Measurements from ENCODE around the gene MTM1. TPM values are rescaled to one million over a fixed set of nuclear protein-coding genes. Genes with fewer than 3 reads are reported as not detected.

The MTM1 gene
- total RNA-seq, 1 experiment from 2014 or later = 6.4 TPM

DNA sequence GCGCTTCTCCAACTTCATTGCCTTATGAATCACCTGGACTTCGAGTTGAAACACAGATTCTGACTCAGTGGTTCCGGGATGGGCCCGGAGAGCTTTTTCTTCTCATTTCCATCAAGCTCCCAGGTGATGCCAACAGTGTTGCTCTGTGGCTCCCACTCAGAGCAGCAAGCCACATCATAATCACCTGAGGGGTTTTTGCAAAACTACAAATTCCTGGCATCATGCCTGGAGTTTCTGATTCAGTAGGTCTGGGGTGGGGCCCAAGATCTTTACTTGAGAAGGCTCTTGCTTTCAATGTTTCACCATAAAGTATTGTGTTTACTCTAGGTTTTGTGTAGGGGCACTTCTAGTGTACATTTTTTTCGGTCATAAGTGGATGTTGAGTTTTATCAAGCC is 7.0 kb downstream of the MTM1 start:
- H3K27me3 ChIP-seq (ENCODE audit: insufficient read depth, low read length) = no peaks in the 10 kb centered on the region
- peaks cover 69 to 79% of the 10 kb centered on the region in 2 experiments for H3K9me3 Mint-ChIP-seq
- H3K36me3 Mint-ChIP-seq (ENCODE audit: insufficient read depth in 1 of 3, low read depth in 3 of 3) = peaks cover 7 to 10% (median 8%) of the 10 kb centered on the region in 3 experiments
- H3K4ac ChIP-seq (ENCODE audit: low read depth, low read length) = no peak overlapping the region
- H3K9ac ChIP-seq (ENCODE audit: extremely low read depth, insufficient read length, low read length) = no peak overlapping the region
- DNase-seq = no peak
- no peak overlapping the region for H2BK12ac ChIP-seq (ENCODE audit: insufficient read length, low read depth, low read length)
- H3K23ac ChIP-seq (ENCODE audit: insufficient read length, low read depth, low read length) = no peak overlapping the region
- H4K8ac ChIP-seq (replicated peaks; ENCODE audit: insufficient read length, low read depth, low read length) = no peak overlapping the region
- H2BK15ac ChIP-seq (ENCODE audit: low read depth, low read length) = no peak overlapping the region
- H2BK120ac ChIP-seq (ENCODE audit: low read depth, low read length, poor library complexity, severe bottlenecking) = no peak overlapping the region
- H4K91ac ChIP-seq (ENCODE audit: insufficient read length, low read depth, low read length) = no peak overlapping the region
- H3T11ph ChIP-seq (ENCODE audit: low read length) = no peak overlapping the region
- H3K56ac ChIP-seq (ENCODE audit: insufficient read length, low read depth, low read length) = no peak overlapping the region
- H3K23me2 ChIP-seq (ENCODE audit: insufficient read length, low read depth, low read length, poor library complexity, severe bottlenecking) = peaks cover 2% of the 10 kb centered on the region
- no peak overlapping the region for H2AK5ac ChIP-seq (ENCODE audit: insufficient read length, low read length)
- peaks cover 6% of the 10 kb centered on the region for H3K9me3 ChIP-seq (ENCODE audit: control insufficient read depth, low read depth, low read length)
- no peak overlapping the region; the same call in 1 of the 2 replicates for H3K14ac ChIP-seq (ENCODE audit: insufficient read depth, low read length)
- no peak overlapping the region for H2BK20ac ChIP-seq (ENCODE audit: low read depth, low read length, poor library complexity, severe bottlenecking)
- WGBS (ENCODE audit: extremely low coverage, insufficient read length, low lambda C conversion rate) = no CpG with 5 or more reads among the region's 5 CpGs
- H3K4me1 Mint-ChIP-seq = peaks cover 44 to 52% of the 10 kb centered on the region in 2 experiments
- H2BK5ac ChIP-seq (ENCODE audit: insufficient read length, low read length) = no peak overlapping the region
- H3K27me3 Mint-ChIP-seq (ENCODE audit: low read depth) = no peaks in the 10 kb centered on the region
- H3K4me3 Mint-ChIP-seq = peak overlapping the region in 1 of 2 experiments; percentile 27; a peak in 1 of 5 replicates
- H4K20me1 ChIP-seq (ENCODE audit: control insufficient read depth, insufficient read depth, insufficient read length) = no peaks in the 10 kb centered on the region
- peaks cover 5% of the 10 kb centered on the region; the same call in 1 of the 2 replicates for H3K4me1 ChIP-seq (ENCODE audit: insufficient read depth, low read length)
- H4K5ac ChIP-seq (ENCODE audit: insufficient read length, low read depth, low read length) = no peak overlapping the region
- H3K4me2 ChIP-seq (ENCODE audit: insufficient read depth, insufficient read length, low read length) = no peak overlapping the region
- no peak overlapping the region for H2AFZ ChIP-seq (ENCODE audit: low read length)
- H3K27ac ChIP-seq (ENCODE audit: insufficient read length, low read depth, low read length) = no peak overlapping the region
- H3K18ac ChIP-seq (ENCODE audit: insufficient read length, low read depth, low read length) = no peak overlapping the region
- H3K27ac Mint-ChIP-seq = peak overlapping the region in 1 of 3 experiments; percentile 60; a peak in 1 of 7 replicates
- H3K79me2 ChIP-seq (ENCODE audit: insufficient read depth, low read length) = peaks cover 3% of the 10 kb centered on the region; the same call in 1 of the 2 replicates
- H3K79me1 ChIP-seq (ENCODE audit: insufficient read depth, low read depth, low read length, poor library complexity, severe bottlenecking) = no peaks in the 10 kb centered on the region
- TF ChIP-seq, protein P1, sequence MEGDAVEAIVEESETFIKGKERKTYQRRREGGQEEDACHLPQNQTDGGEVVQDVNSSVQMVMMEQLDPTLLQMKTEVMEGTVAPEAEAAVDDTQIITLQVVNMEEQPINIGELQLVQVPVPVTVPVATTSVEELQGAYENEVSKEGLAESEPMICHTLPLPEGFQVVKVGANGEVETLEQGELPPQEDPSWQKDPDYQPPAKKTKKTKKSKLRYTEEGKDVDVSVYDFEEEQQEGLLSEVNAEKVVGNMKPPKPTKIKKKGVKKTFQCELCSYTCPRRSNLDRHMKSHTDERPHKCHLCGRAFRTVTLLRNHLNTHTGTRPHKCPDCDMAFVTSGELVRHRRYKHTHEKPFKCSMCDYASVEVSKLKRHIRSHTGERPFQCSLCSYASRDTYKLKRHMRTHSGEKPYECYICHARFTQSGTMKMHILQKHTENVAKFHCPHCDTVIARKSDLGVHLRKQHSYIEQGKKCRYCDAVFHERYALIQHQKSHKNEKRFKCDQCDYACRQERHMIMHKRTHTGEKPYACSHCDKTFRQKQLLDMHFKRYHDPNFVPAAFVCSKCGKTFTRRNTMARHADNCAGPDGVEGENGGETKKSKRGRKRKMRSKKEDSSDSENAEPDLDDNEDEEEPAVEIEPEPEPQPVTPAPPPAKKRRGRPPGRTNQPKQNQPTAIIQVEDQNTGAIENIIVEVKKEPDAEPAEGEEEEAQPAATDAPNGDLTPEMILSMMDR (conservative IDR thresholded peaks at IDR 0.05) = no peak

Measured in H9 (cell line).